ENCODE data around the gene GNAI3. TPM values are rescaled to one million over a fixed set of nuclear protein-coding genes. Genes with fewer than 3 reads are reported as not detected.

GNAI3 gene
- total RNA-seq, 1 experiment from 2014 or later, result 9.9 TPM

DNA sequence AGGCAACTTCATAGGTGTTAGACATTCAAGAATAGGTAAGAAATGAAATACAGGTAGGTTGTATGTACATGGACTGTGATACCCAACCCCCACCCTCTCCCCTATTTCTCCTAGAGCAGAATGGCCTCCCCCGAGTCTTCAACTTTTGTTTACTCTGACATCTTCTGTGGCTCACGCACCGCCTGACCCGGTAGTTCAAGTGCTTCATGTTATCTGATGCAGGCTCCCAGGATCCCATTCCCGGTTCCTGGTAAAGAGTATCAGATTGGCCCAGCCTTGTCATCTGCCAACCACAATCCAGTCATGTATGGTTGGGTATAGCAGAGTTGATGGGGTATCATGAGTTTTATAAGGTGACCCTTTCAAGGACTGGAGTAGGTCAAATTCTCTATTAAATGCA, 9.1 kb downstream of the GNAI3 start:
- H3K9ac ChIP-seq (ENCODE audit: extremely low read depth, insufficient read length, low read length), result no peak overlapping the region
- no peak overlapping the region for H3K23ac ChIP-seq (ENCODE audit: insufficient read length, low read depth, low read length)
- Mint-ChIP-seq H3K36me3 (ENCODE audit: insufficient read depth in 1 of 3, low read depth in 3 of 3) (peaks cover 3 to 5% (median 4%) of the 10 kb centered on the region in 3 experiments; a peak in 6 of 7 replicates), H3K4me1 (peaks cover 17 to 20% of the 10 kb centered on the region in 2 experiments), H3K27ac (peak overlapping the region in 1 of 3 experiments; percentile 55; a peak in 1 of 7 replicates), H3K9me3 (no peaks in the 10 kb centered on the region; a peak in 1 of 5 replicates), H3K4me3 (no peak overlapping the region), H3K27me3 (ENCODE audit: low read depth) (no peaks in the 10 kb centered on the region)
- H3K4me1 ChIP-seq (ENCODE audit: insufficient read depth, low read length), result no peaks in the 10 kb centered on the region; the same call in 1 of the 2 replicates
- H3K4me2 ChIP-seq (ENCODE audit: insufficient read depth, insufficient read length, low read length), result no peak overlapping the region
- no peak overlapping the region for H2BK20ac ChIP-seq (ENCODE audit: low read depth, low read length, poor library complexity, severe bottlenecking)
- H3K14ac ChIP-seq (ENCODE audit: insufficient read depth, low read length), result no peak overlapping the region
- H3K4ac ChIP-seq (ENCODE audit: low read depth, low read length), result no peak overlapping the region
- no peak overlapping the region for H2AK5ac ChIP-seq (ENCODE audit: insufficient read length, low read length)
- H2AFZ ChIP-seq (ENCODE audit: low read length), result no peak overlapping the region
- H4K5ac ChIP-seq (ENCODE audit: insufficient read length, low read depth, low read length), result no peak overlapping the region
- H3T11ph ChIP-seq (ENCODE audit: low read length), result no peak overlapping the region
- no peak overlapping the region for H4K8ac ChIP-seq (replicated peaks; ENCODE audit: insufficient read length, low read depth, low read length)
- no peak overlapping the region for H4K91ac ChIP-seq (ENCODE audit: insufficient read length, low read depth, low read length)
- H3K79me2 ChIP-seq (ENCODE audit: insufficient read depth, low read length), result peaks cover 30% of the 10 kb centered on the region; the same call in 1 of the 2 replicates
- no peak overlapping the region for H3K27ac ChIP-seq (ENCODE audit: insufficient read length, low read depth, low read length)
- H2BK15ac ChIP-seq (ENCODE audit: low read depth, low read length), result no peak overlapping the region; the same call in 1 of the 2 replicates
- H3K9me3 ChIP-seq (ENCODE audit: control insufficient read depth, low read depth, low read length), result no peaks in the 10 kb centered on the region
- no peak for DNase-seq
- no peak overlapping the region for H2BK12ac ChIP-seq (ENCODE audit: insufficient read length, low read depth, low read length)
- no peaks in the 10 kb centered on the region for H3K23me2 ChIP-seq (ENCODE audit: insufficient read length, low read depth, low read length, poor library complexity, severe bottlenecking)
- no peak overlapping the region for H3K56ac ChIP-seq (ENCODE audit: insufficient read length, low read depth, low read length)
- no peak overlapping the region for H2BK5ac ChIP-seq (ENCODE audit: insufficient read length, low read length)
- TF ChIP-seq, protein P1, sequence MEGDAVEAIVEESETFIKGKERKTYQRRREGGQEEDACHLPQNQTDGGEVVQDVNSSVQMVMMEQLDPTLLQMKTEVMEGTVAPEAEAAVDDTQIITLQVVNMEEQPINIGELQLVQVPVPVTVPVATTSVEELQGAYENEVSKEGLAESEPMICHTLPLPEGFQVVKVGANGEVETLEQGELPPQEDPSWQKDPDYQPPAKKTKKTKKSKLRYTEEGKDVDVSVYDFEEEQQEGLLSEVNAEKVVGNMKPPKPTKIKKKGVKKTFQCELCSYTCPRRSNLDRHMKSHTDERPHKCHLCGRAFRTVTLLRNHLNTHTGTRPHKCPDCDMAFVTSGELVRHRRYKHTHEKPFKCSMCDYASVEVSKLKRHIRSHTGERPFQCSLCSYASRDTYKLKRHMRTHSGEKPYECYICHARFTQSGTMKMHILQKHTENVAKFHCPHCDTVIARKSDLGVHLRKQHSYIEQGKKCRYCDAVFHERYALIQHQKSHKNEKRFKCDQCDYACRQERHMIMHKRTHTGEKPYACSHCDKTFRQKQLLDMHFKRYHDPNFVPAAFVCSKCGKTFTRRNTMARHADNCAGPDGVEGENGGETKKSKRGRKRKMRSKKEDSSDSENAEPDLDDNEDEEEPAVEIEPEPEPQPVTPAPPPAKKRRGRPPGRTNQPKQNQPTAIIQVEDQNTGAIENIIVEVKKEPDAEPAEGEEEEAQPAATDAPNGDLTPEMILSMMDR (conservative IDR thresholded peaks at IDR 0.05), result no peak
- H3K18ac ChIP-seq (ENCODE audit: insufficient read length, low read depth, low read length), result no peak overlapping the region
- peaks cover 3% of the 10 kb centered on the region for H3K79me1 ChIP-seq (ENCODE audit: insufficient read depth, low read depth, low read length, poor library complexity, severe bottlenecking)
- H2BK120ac ChIP-seq (ENCODE audit: low read depth, low read length, poor library complexity, severe bottlenecking), result no peak overlapping the region
- H4K20me1 ChIP-seq (ENCODE audit: control insufficient read depth, insufficient read depth, insufficient read length), result no peaks in the 10 kb centered on the region
- H3K27me3 ChIP-seq (ENCODE audit: insufficient read depth, low read length), result no peaks in the 10 kb centered on the region
- no CpG with 5 or more reads among the region's 5 CpGs for WGBS (ENCODE audit: extremely low coverage, insufficient read length, low lambda C conversion rate)

All from H9 (cell line).